Liver (tissue), 9 donors: ENCODE measurements around the gene CTNNA2. TPM values are rescaled to one million over a fixed set of nuclear protein-coding genes. Genes with fewer than 3 reads are reported as not detected.
A peak's percentile ranks its signal among the peaks of the same experiment; 100 is the strongest.

ENCODE experiments used
- DNase-seq: peaks from one replicate; pipeline ENCODE4 v3.0.0-alpha.2; 2017; ENCODE audit warnings: low spot score
- H3K27ac ChIP-seq, 2 donors: one replicate each; pipeline ENCODE4 v1.7.0; 2013; ENCODE audit warnings: inconsistent platforms in 2 of 2, low read length in 2 of 2, control low read depth in 1 of 2, low read depth in 1 of 2, mild to moderate bottlenecking in 1 of 2
- H3K27me3 ChIP-seq, 4 donors: one replicate each; pipeline versions ENCODE4 v1.6.1 to v1.7.0; 2013; ENCODE audit warnings: low read length in 3 of 4, inconsistent platforms in 1 of 4, mild to moderate bottlenecking in 1 of 4, moderate library complexity in 1 of 4; ENCODE audit not compliant: control insufficient read depth in 4 of 4, insufficient read depth in 4 of 4
- H3K36me3 ChIP-seq, 4 donors: one replicate each; pipeline versions ENCODE4 v1.6.1 to v1.7.0; 2013; ENCODE audit warnings: low read length in 3 of 4, mild to moderate bottlenecking in 3 of 4, low read depth in 1 of 4, moderate library complexity in 1 of 4; ENCODE audit not compliant: control insufficient read depth in 4 of 4, insufficient read depth in 3 of 4
- H3K4me1 ChIP-seq, 4 donors: one replicate each; pipeline versions ENCODE4 v1.6.1 to v1.7.0; 2013; ENCODE audit warnings: low read length in 3 of 4, mild to moderate bottlenecking in 3 of 4, moderate library complexity in 1 of 4; ENCODE audit not compliant: control insufficient read depth in 4 of 4, insufficient read depth in 4 of 4
- H3K4me3 ChIP-seq, 3 donors: one replicate each; pipeline versions ENCODE4 v1.6.1 to v1.7.0; 2013; ENCODE audit warnings: low read length in 3 of 3, control low read depth in 1 of 3, low read depth in 1 of 3, mild to moderate bottlenecking in 1 of 3
- H3K9ac ChIP-seq, 2 donors: one replicate each; pipeline ENCODE4 v1.7.0; 2013; ENCODE audit warnings: low read length in 2 of 2, mild to moderate bottlenecking in 2 of 2, moderate library complexity in 2 of 2, control low read depth in 1 of 2, low read depth in 1 of 2
- H3K9me3 ChIP-seq, 4 donors: one replicate each; pipeline versions ENCODE4 v1.6.1 to v1.7.0; 2013; ENCODE audit warnings: low read length in 3 of 4; ENCODE audit not compliant: control insufficient read depth in 4 of 4
- CTCF ChIP-seq: fragments of 150-350 bp; IDR thresholded peaks from 2 replicates; pipeline ENCODE4 v1.5.1; 2017; ENCODE audit warnings: improper control_type of control experiment, low read depth, low read length; ENCODE audit not compliant: missing input control
- EGR1 ChIP-seq, 2 donors: IDR thresholded peaks; 2 replicates each; pipeline ENCODE4 v1.6.1; 2016 to 2018; ENCODE audit warnings: antibody characterized with exemption in 2 of 2, low read depth in 2 of 2
- FOXA1 ChIP-seq: IDR thresholded peaks from 2 replicates; pipeline ENCODE4 v1.6.1; 2016; ENCODE audit warnings: antibody characterized with exemption
- FOXA2 ChIP-seq: IDR thresholded peaks from 2 replicates; pipeline ENCODE4 v1.6.1; 2016; ENCODE audit warnings: antibody characterized with exemption
- GABPA ChIP-seq, 2 donors: IDR thresholded peaks in 1 of 2; conservative IDR thresholded peaks in 1 of 2; 2 replicates each; pipeline ENCODE4 v1.6.1; 2016; ENCODE audit warnings: antibody characterized with exemption in 2 of 2, mild to moderate bottlenecking in 1 of 2, moderate library complexity in 1 of 2
- HNF4A ChIP-seq, 2 donors: conservative IDR thresholded peaks; 2 replicates each; pipeline ENCODE4 v1.6.1; 2016; ENCODE audit warnings: antibody characterized with exemption in 2 of 2, mild to moderate bottlenecking in 2 of 2
- HNF4G ChIP-seq: IDR thresholded peaks from 2 replicates; pipeline ENCODE4 v1.6.1; 2016; ENCODE audit warnings: antibody characterized with exemption
- JUND ChIP-seq, 2 donors: IDR thresholded peaks; 2 replicates each; pipeline ENCODE4 v1.6.1; 2016; ENCODE audit warnings: antibody characterized with exemption in 2 of 2
- MAX ChIP-seq: IDR thresholded peaks from 2 replicates; pipeline ENCODE4 v1.6.1; 2016; ENCODE audit warnings: antibody characterized with exemption
- RAD21 ChIP-seq, 2 donors: IDR thresholded peaks; 2 replicates each; pipeline ENCODE4 v1.6.1; 2016; ENCODE audit warnings: antibody characterized with exemption in 2 of 2, mild to moderate bottlenecking in 2 of 2
- REST ChIP-seq: IDR thresholded peaks from 2 replicates; pipeline ENCODE4 v1.6.1; 2016; ENCODE audit warnings: antibody characterized with exemption, mild to moderate bottlenecking
- RXRA ChIP-seq, 2 donors: IDR thresholded peaks; 2 replicates each; pipeline ENCODE4 v1.6.1; 2017 to 2018; ENCODE audit warnings: antibody characterized with exemption in 2 of 2, mild to moderate bottlenecking in 1 of 2
- SP1 ChIP-seq: IDR thresholded peaks from 2 replicates; pipeline ENCODE4 v1.6.1; 2018; ENCODE audit warnings: antibody characterized with exemption, mild to moderate bottlenecking
- TAF1 ChIP-seq: conservative IDR thresholded peaks from 2 replicates; pipeline ENCODE4 v1.6.1; 2016; ENCODE audit warnings: antibody characterized with exemption, mild to moderate bottlenecking
- YY1 ChIP-seq: IDR thresholded peaks from 2 replicates; pipeline ENCODE4 v1.6.1; 2016; ENCODE audit warnings: antibody characterized with exemption, mild to moderate bottlenecking
- ZBTB33 ChIP-seq: IDR thresholded peaks from 2 replicates; pipeline ENCODE4 v1.6.1; 2016; ENCODE audit warnings: antibody characterized with exemption
- WGBS: extraction: QIAGEN DNeasy Blood & Tissue Kit; methylation state at CpG from one replicate; pipeline ENCODE4 v1.1.7; 2013; 5-methylcytosine and 5-hydroxymethylcytosine counted together
- polyA plus RNA-seq, 2 donors: library from polyadenylated mRNA; stranded (reverse) in 1 of 2; unstranded in 1 of 2; fragments of 200-250 nt in 1 of 2; fragments of >200 nt in 1 of 2; fragmentation: Nextera tagmentation in 1 of 2; extraction: Ambion mirVana in 1 of 2; gene quantifications; one replicate each; pipeline versions ENCODE4 v1.2.1 to v1.2.3, GENCODE V29; 2013 to 2015
- total RNA-seq, 2 donors: library from RNA; depleted of rRNA; stranded (reverse); fragments of >200 nt; gene quantifications; one replicate each; pipeline ENCODE4 v1.2.3, GENCODE V29; 2014
- donor health status: healthy.
- donor health status: healthy.
- donor health status: healthy.
- donor health status: healthy.
- donor health status: healthy.

CTNNA2 gene
- total and polyA plus RNA-seq, 4 donors = 0.05 TPM; not detected in 3

- no peak for TF ChIP-seq JUND (IDR thresholded peaks at IDR 0.05)
- TF ChIP-seq SP1 = no peak
- no peak for TF ChIP-seq FOXA1
- TF ChIP-seq REST = no peak
- no peak for TF ChIP-seq RXRA (IDR thresholded peaks at IDR 0.05)
- TF ChIP-seq YY1 = no peak
- Histone ChIP-seq H3K4me1 (no peaks in the 10 kb centered on the region), H3K36me3 (no peaks in the 10 kb centered on the region), H3K9ac (no peak overlapping the region), H3K9me3 (no peaks in the 10 kb centered on the region), H3K27me3 (peaks cover 0 to 4% (median 0%) of the 10 kb centered on the region in 4 donors), H3K4me3 (no peak overlapping the region), H3K27ac (no peak overlapping the region)
- no peak for DNase-seq
- WGBS = 69% methylated on average over 2 of the region's 2 CpGs
Measured at GRCh38 chr2:79872656-79873055, 359.8 kb downstream of the CTNNA2 start.

- no peak for DNase-seq
Measured at GRCh38 chr2:79874015-79874414, 361.2 kb downstream of the CTNNA2 start.

GRCh38 chr2:79876430-79876829, 363.6 kb downstream of the CTNNA2 start:
- DNase-seq = no peak
- 23% methylated on average over 3 of the region's 3 CpGs for WGBS
- no peak overlapping the region for H3K27ac ChIP-seq
- H3K9me3 ChIP-seq = no peaks in the 10 kb centered on the region
- no peaks in the 10 kb centered on the region for H3K4me1 ChIP-seq
- H3K4me3 ChIP-seq = no peak overlapping the region
- TF ChIP-seq YY1 = no peak
- no peak for TF ChIP-seq RXRA (IDR thresholded peaks at IDR 0.05)
- TF ChIP-seq RAD21 (IDR thresholded peaks at IDR 0.05) = peak in 1 of 2 donors; percentile 61
- H3K9ac ChIP-seq = no peak overlapping the region
- H3K36me3 ChIP-seq = no peaks in the 10 kb centered on the region
- H3K27me3 ChIP-seq = peaks cover 0 to 5% (median 0%) of the 10 kb centered on the region in 4 donors

More at GRCh38 chr2:79874015-79874414, 361.2 kb downstream of the CTNNA2 start:
- Histone ChIP-seq H3K9ac (no peak overlapping the region), H3K27me3 (peaks cover 0 to 4% (median 0%) of the 10 kb centered on the region in 4 donors), H3K9me3 (no peaks in the 10 kb centered on the region), H3K36me3 (no peaks in the 10 kb centered on the region), H3K27ac (no peak overlapping the region), H3K4me3 (no peak overlapping the region), H3K4me1 (no peaks in the 10 kb centered on the region)
- TF ChIP-seq MAX (no peak), GABPA (IDR thresholded peaks at IDR 0.05 in 1 of 2, conservative IDR thresholded peaks at IDR 0.05 in 1 of 2) (no peak)
- WGBS = 91% methylated on average over 18 of the region's 18 CpGs

GRCh38 chr2:79882548-79882947, 369.7 kb downstream of the CTNNA2 start:
- TF ChIP-seq TAF1 (no peak), MAX (no peak), HNF4A (conservative IDR thresholded peaks at IDR 0.05) (no peak), CTCF (no peak), ZBTB33 (no peak), RXRA (IDR thresholded peaks at IDR 0.05) (no peak), YY1 (no peak), EGR1 (IDR thresholded peaks at IDR 0.05; ENCODE audit: low read depth in 2 of 2) (no peak), FOXA2 (no peak), SP1 (no peak), HNF4G (no peak)
- no peaks in the 10 kb centered on the region for H3K4me1 ChIP-seq

More at GRCh38 chr2:79882548-79882947, 369.7 kb downstream of the CTNNA2 start:
- Histone ChIP-seq H3K9me3 (no peaks in the 10 kb centered on the region), H3K27ac (no peak overlapping the region), H3K4me3 (no peak overlapping the region), H3K36me3 (no peaks in the 10 kb centered on the region), H3K9ac (no peak overlapping the region), H3K27me3 (peaks cover 0 to 3% (median 0%) of the 10 kb centered on the region in 4 donors)
- WGBS = 86% methylated on average over 6 of the region's 6 CpGs
- DNase-seq = no peak
